ENCODE data around the gene NTSR1.

Gene NTSR1

GRCh38 chr20:62661647-62662046, 47.0 kb upstream of the NTSR1 start:
- Histone ChIP-seq H3K4me3 (IDR thresholded peaks at IDR 0.05; ENCODE audit: insufficient read depth, low read depth, low read length) (no peak overlapping the region), H3K36me3 (ENCODE audit: insufficient read depth) (no peaks in the 10 kb centered on the region), H3K4me1 (ENCODE audit: low read depth, poor library complexity, severe bottlenecking) (no peaks in the 10 kb centered on the region), H3K27ac (no peak overlapping the region), H3K4me2 (no peak overlapping the region), H2AFZ (ENCODE audit: low read depth) (no peak overlapping the region), H3K27me3 (ENCODE audit: insufficient read depth, low read depth) (no peaks in the 10 kb centered on the region), H3K79me2 (ENCODE audit: insufficient read depth, low read depth) (no peaks in the 10 kb centered on the region), H4K20me1 (ENCODE audit: insufficient read depth) (no peaks in the 10 kb centered on the region), H3K9ac (no peak overlapping the region)
- TF ChIP-seq, protein P1, sequence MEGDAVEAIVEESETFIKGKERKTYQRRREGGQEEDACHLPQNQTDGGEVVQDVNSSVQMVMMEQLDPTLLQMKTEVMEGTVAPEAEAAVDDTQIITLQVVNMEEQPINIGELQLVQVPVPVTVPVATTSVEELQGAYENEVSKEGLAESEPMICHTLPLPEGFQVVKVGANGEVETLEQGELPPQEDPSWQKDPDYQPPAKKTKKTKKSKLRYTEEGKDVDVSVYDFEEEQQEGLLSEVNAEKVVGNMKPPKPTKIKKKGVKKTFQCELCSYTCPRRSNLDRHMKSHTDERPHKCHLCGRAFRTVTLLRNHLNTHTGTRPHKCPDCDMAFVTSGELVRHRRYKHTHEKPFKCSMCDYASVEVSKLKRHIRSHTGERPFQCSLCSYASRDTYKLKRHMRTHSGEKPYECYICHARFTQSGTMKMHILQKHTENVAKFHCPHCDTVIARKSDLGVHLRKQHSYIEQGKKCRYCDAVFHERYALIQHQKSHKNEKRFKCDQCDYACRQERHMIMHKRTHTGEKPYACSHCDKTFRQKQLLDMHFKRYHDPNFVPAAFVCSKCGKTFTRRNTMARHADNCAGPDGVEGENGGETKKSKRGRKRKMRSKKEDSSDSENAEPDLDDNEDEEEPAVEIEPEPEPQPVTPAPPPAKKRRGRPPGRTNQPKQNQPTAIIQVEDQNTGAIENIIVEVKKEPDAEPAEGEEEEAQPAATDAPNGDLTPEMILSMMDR (conservative IDR thresholded peaks at IDR 0.05; ENCODE audit: low read depth, low read length): no peak

DNA sequence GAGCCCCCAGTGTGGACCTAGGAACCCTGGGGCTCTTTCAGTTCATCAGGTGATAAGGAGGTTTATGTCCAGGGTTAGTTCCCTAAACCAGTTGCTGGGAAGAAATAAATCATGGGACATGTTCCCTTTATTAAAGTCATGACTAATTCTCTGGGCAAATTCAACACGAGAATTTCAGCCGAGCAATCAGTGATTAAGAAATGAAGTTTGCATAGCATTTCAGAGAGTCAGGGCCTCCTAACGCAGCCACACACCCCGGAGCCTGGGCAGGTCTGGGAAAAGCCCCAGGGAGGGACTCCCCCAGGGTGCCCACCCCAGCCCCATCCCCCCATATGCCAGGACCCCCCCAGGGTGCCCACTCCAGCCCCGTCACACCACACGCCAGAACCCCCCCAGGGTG, 46.2 kb upstream of the NTSR1 start:
- H3K4me3 ChIP-seq (IDR thresholded peaks at IDR 0.05; ENCODE audit: insufficient read depth, low read depth, low read length): no peak overlapping the region
- H3K79me2 ChIP-seq (ENCODE audit: insufficient read depth, low read depth): no peaks in the 10 kb centered on the region
- no peak overlapping the region for H3K4me2 ChIP-seq
- H3K36me3 ChIP-seq (ENCODE audit: insufficient read depth): no peaks in the 10 kb centered on the region
- TF ChIP-seq, protein P1 (conservative IDR thresholded peaks at IDR 0.05; ENCODE audit: low read depth, low read length): no peak
- H2AFZ ChIP-seq (ENCODE audit: low read depth): no peak overlapping the region
- H3K27me3 ChIP-seq (ENCODE audit: insufficient read depth, low read depth): no peaks in the 10 kb centered on the region
- no peaks in the 10 kb centered on the region for H4K20me1 ChIP-seq (ENCODE audit: insufficient read depth)
- no peaks in the 10 kb centered on the region for H3K4me1 ChIP-seq (ENCODE audit: low read depth, poor library complexity, severe bottlenecking)
- H3K9ac ChIP-seq: no peak overlapping the region
- no peak overlapping the region for H3K27ac ChIP-seq

GRCh38 chr20:62663145-62664018, 45.3 kb upstream of the NTSR1 start:
- Histone ChIP-seq H3K4me3 (IDR thresholded peaks at IDR 0.05; ENCODE audit: insufficient read depth, low read depth, low read length) (no peak overlapping the region), H3K4me2 (no peak overlapping the region), H3K4me1 (ENCODE audit: low read depth, poor library complexity, severe bottlenecking) (no peaks in the 10 kb centered on the region), H3K36me3 (ENCODE audit: insufficient read depth) (no peaks in the 10 kb centered on the region), H3K9ac (no peak overlapping the region), H3K79me2 (ENCODE audit: insufficient read depth, low read depth) (no peaks in the 10 kb centered on the region), H3K27ac (no peak overlapping the region), H4K20me1 (ENCODE audit: insufficient read depth) (no peaks in the 10 kb centered on the region), H2AFZ (ENCODE audit: low read depth) (no peak overlapping the region), H3K27me3 (ENCODE audit: insufficient read depth, low read depth) (no peaks in the 10 kb centered on the region)
- TF ChIP-seq, protein P1 (conservative IDR thresholded peaks at IDR 0.05; ENCODE audit: low read depth, low read length): no peak

DNA sequence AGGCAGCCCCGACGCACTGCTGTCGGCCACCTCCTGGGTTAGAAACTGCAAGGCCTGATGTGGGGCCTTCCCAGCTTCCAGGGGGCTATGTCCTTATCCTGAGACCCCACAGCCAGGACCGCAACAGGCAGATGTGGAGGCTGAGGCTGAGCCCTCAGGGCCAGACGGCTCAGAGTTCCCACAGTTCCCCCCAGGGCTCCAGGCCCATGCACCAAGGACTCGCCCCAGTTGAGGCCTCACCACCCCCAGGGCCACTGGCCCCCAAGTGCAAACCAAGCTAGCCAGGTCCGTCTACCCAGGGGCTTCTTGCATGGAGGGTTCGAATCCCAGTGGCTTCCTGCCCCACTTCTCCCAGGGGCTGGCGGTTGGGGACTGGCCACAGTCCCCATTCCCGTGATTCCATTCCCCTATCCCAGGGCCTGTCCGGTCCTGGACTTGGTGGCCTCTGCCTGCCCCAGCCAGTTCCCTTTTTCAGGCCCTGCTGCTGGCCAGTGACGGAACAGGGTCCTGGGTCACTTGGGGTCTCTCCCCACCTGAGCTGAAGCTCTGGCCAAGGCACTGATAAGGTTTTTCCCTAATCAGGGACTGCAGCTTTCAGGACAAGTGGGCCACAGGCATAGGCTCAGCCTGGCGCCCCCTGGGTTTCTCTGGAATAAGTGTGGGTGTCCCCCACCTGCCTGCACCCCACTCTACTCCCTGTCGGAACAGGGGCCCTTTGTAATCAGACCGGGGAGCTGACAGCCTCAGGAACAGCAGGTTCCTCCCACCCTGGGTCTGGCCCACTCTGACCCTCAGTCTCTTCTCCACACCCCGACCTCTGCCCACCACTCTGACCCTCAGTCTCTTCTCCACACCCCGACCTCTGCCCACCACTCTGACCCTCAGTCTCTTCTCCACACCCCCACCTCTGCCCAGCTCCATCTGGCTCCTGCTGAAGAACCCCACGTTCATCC, 44.3 kb upstream of the NTSR1 start:
- Histone ChIP-seq H3K4me2 (no peak overlapping the region), H3K4me1 (ENCODE audit: low read depth, poor library complexity, severe bottlenecking) (no peaks in the 10 kb centered on the region), H3K27me3 (ENCODE audit: insufficient read depth, low read depth) (no peaks in the 10 kb centered on the region), H2AFZ (ENCODE audit: low read depth) (no peak overlapping the region), H3K36me3 (ENCODE audit: insufficient read depth) (no peaks in the 10 kb centered on the region), H3K79me2 (ENCODE audit: insufficient read depth, low read depth) (no peaks in the 10 kb centered on the region), H3K4me3 (IDR thresholded peaks at IDR 0.05; ENCODE audit: insufficient read depth, low read depth, low read length) (no peak overlapping the region), H3K27ac (no peak overlapping the region), H4K20me1 (ENCODE audit: insufficient read depth) (no peaks in the 10 kb centered on the region), H3K9ac (no peak overlapping the region)
- TF ChIP-seq, protein P1 (conservative IDR thresholded peaks at IDR 0.05; ENCODE audit: low read depth, low read length): no peak
